ENCODE measurements around the gene AFAP1L1. TPM values are rescaled to one million over a fixed set of nuclear protein-coding genes. Genes with fewer than 3 reads are reported as not detected.

AFAP1L1 gene
- total RNA-seq, 1 donor from 2014 or later: 24.7 TPM

GRCh38 chr5:149341876-149342275, 70.2 kb downstream of the AFAP1L1 start:
- Histone ChIP-seq H3K27me3 (no peaks in the 10 kb centered on the region), H3K27ac (no peak overlapping the region), H3K9me3 (no peaks in the 10 kb centered on the region), H3K4me3 (no peak overlapping the region), H3K36me3 (no peaks in the 10 kb centered on the region), H3K4me1 (peaks cover 0 to 8% of the 10 kb centered on the region in 2 donors)
- no peak for DNase-seq (ENCODE audit: low spot score in 2 of 2)
- intact Hi-C loops (cut with DNase I): loop anchor here (5.0 to 10.0 kb wide), 2 partner anchors 70 to 197 kb away; partner anchors contain the start of genes ABLIM3 and AFAP1L1
- TF ChIP-seq CTCF (IDR thresholded peaks at IDR 0.05): no peak

- DNase-seq (ENCODE audit: low spot score in 2 of 2): no peak
- Histone ChIP-seq H3K27ac (no peak overlapping the region), H3K36me3 (peaks cover 4 to 12% of the 10 kb centered on the region in 2 donors), H3K9me3 (no peaks in the 10 kb centered on the region), H3K27me3 (no peaks in the 10 kb centered on the region), H3K4me1 (peaks cover 0 to 8% of the 10 kb centered on the region in 2 donors), H3K4me3 (peak overlapping the region in 1 of 2 donors; percentile 76)
- no peak for TF ChIP-seq CTCF (IDR thresholded peaks at IDR 0.05)
- intact Hi-C loops (cut with DNase I): loop anchor here (5.0 to 10.0 kb wide), 2 partner anchors 72 to 199 kb away; partner anchors contain the start of genes ABLIM3 and AFAP1L1
These were observed 72.5 kb downstream of the AFAP1L1 start for GRCh38 chr5:149344151-149344550.

GRCh38 chr5:149345147-149345891, 73.7 kb downstream of the AFAP1L1 start, which contains the start of gene GRPEL2:
TSS of gene GRPEL2 (plus strand) at chr5:149345499. CDS start at chr5:149345540, 41 bp downstream.
- Histone ChIP-seq H3K9me3 (no peaks in the 10 kb centered on the region), H3K27me3 (no peaks in the 10 kb centered on the region), H3K4me3 (peak within 1 kb of the TSS; percentile 70 to 76), H3K27ac (peak within 1 kb of the TSS; percentile 71 to 80), H3K36me3 (peaks cover 15 to 24% of the 10 kb centered on the region in 2 donors), H3K4me1 (peaks cover 0 to 8% of the 10 kb centered on the region in 2 donors)
- DNase-seq (ENCODE audit: low spot score in 2 of 2): peak; percentile 74 to 98
- intact Hi-C loops (cut with DNase I): loop anchor here (1.0 to 10.0 kb wide), 2 partner anchors 12 to 201 kb away; partner anchors contain the start of gene ABLIM3
- TF ChIP-seq CTCF (IDR thresholded peaks at IDR 0.05): no peak

GRCh38 chr5:149345892-149346222, 74.2 kb downstream of the AFAP1L1 start:
- H3K36me3 ChIP-seq: peaks cover 19 to 29% of the 10 kb centered on the region in 2 donors
- no peaks in the 10 kb centered on the region for H3K9me3 ChIP-seq
- peak overlapping the region; percentile 70 to 76 for H3K4me3 ChIP-seq
- no peaks in the 10 kb centered on the region for H3K27me3 ChIP-seq
- no peak for TF ChIP-seq CTCF (IDR thresholded peaks at IDR 0.05)
- intact Hi-C loops (cut with DNase I): loop anchor here (1.0 to 10.0 kb wide), 2 partner anchors 11 to 201 kb away; partner anchors contain the start of gene ABLIM3
- H3K4me1 ChIP-seq: peaks cover 0 to 8% of the 10 kb centered on the region in 2 donors
- DNase-seq (ENCODE audit: low spot score in 2 of 2): no peak
- H3K27ac ChIP-seq: peak overlapping the region; percentile 71 to 80

GRCh38 chr5:149348518-149348917, 76.9 kb downstream of the AFAP1L1 start:
- Histone ChIP-seq H3K27me3 (no peaks in the 10 kb centered on the region), H3K9me3 (no peaks in the 10 kb centered on the region), H3K36me3 (peaks cover 28 to 54% of the 10 kb centered on the region in 2 donors), H3K4me1 (peaks cover 0 to 8% of the 10 kb centered on the region in 2 donors), H3K4me3 (no peak overlapping the region), H3K27ac (no peak overlapping the region)
- no peak for DNase-seq (ENCODE audit: low spot score in 2 of 2)
- TF ChIP-seq CTCF (IDR thresholded peaks at IDR 0.05): no peak
- intact Hi-C loops (cut with DNase I): loop anchor here (10.0 kb wide), 1 partner anchor 204 kb away; the partner anchor contains the start of gene ABLIM3
